GM12875 (cell line): ENCODE measurements around the gene VPS25.

Experiments used
- H3K4me3 ChIP-seq: one replicate; pipeline ENCODE4 v1.5.1; 2011; ENCODE audit warnings: low read depth, low read length, control low read depth
- TF ChIP-seq, protein P1 (sequence below): IDR thresholded peaks from 2 replicates; pipeline ENCODE4 v1.5.1; 2011; ENCODE audit warnings: low read depth, mild to moderate bottlenecking, control low read depth, inconsistent platforms, low read length, moderate library complexity, borderline replicate concordance; ENCODE audit not compliant: insufficient read depth

Gene VPS25

DNA sequence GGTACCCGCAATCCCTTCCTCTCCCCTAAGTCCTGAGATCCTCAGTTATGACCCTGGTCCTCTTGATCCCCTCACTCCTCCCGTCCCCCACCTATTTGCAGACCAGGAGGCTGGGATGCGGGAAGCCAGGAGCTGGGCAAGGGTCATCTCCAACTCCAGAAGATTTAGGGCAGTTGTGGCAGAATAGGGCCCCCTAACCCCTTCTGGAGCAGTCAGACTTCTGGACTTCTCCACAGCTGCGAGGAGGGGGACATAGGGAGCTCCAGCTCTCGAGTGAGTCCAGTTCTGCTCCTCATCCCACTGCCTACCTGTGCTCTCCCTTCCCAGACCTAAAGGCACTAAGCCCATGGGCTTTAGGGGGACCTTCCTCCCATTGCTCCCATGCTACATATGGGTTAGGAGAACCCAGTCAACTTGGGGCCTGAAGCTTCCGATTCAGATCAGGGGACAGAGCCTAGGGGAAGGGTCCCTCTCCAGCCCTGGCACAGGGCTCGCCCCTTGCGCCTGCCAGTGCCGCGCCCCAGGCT is 8.5 kb downstream of the VPS25 start:
- TF ChIP-seq, protein P1, sequence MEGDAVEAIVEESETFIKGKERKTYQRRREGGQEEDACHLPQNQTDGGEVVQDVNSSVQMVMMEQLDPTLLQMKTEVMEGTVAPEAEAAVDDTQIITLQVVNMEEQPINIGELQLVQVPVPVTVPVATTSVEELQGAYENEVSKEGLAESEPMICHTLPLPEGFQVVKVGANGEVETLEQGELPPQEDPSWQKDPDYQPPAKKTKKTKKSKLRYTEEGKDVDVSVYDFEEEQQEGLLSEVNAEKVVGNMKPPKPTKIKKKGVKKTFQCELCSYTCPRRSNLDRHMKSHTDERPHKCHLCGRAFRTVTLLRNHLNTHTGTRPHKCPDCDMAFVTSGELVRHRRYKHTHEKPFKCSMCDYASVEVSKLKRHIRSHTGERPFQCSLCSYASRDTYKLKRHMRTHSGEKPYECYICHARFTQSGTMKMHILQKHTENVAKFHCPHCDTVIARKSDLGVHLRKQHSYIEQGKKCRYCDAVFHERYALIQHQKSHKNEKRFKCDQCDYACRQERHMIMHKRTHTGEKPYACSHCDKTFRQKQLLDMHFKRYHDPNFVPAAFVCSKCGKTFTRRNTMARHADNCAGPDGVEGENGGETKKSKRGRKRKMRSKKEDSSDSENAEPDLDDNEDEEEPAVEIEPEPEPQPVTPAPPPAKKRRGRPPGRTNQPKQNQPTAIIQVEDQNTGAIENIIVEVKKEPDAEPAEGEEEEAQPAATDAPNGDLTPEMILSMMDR = no peak
- H3K4me3 ChIP-seq = no peak overlapping the region

DNA sequence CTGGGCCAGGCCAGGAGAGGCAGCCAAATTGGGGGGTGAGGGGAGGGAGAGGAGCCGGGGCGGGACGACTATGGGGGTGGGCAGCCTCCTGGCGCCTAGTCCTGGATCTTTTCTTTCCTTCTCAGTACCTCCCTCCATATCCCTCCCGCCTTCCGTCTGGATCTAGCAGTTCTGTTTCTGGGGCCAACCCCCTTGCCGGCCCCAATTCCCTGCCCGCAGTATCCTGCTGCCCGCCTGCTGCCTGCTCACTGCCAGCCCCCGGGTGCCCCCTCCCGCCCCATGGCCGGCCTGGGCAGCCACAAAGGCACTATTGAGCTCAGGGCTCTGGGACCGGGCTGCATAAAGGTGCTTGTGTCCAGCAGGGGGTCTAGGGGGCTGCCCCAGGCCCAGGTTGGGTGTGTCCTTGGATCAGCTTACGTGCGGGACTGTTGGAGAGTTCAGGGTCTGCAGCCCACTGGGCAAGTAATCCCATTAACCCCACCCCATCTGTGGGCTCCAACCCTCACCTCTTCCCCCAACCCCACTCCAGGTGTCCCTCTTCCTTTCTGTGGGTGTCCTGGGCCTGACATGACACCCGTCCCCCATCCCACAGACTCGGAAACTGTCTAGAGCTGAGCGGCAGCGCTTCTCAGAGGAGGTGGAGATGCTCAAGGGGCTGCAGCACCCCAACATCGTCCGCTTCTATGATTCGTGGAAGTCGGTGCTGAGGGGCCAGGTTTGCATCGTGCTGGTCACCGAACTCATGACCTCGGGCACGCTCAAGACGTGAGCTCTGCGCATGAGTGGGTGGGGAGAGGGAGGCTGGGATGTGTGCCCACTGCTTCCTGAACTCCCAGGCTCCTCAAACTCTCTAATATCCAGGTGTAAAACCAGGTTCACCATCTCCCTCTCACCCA is 9.2 kb downstream of the VPS25 start:
- H3K4me3 ChIP-seq = no peak overlapping the region
- TF ChIP-seq, protein P1 = no peak

DNA sequence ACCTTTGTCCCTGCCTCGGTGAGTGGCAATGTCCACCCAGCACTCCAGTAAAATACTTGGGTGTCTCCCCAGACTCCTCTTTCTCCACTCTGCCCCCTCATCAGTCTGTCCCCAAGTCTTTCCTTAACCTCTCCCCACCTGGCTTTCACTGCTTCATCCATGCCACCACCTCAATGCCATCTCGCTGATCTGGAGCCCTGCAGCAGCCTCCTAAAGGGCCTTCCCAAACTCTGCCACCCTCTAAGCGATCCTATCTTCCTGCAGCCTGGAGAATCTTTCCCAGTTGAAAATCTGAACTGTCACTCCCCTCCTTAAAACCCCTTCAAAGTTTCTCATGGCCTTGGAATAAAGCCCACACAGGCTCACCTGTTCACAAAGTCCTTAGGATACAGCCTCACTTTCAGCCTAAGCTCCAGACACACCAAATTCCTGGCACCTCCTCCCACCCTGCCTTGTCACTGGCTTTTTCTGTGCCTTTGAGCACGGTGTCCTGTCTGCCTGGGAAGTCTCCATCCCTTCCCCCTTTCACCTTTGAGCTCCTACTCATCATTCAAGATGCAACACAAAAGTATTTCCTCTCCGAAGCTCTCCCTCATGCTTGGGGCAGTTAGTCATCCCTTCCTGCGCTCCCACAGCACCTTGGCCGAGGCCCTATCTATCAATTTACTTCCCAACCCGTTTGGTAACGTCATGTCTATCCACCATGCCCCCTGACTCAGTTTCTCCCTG is 10.0 kb downstream of the VPS25 start:
- TF ChIP-seq, protein P1 = no peak
- no peak overlapping the region for H3K4me3 ChIP-seq

DNA sequence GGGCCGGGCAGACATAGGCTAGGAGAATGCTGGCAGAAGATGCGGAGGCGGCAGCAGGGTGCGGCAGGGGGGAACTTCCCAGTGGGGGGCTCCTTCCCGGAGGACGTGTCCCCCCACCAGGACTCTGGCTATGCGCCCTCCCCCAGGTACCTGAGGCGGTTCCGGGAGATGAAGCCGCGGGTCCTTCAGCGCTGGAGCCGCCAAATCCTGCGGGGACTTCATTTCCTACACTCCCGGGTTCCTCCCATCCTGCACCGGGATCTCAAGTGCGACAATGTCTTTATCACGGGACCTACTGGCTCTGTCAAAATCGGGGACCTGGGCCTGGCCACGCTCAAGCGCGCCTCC is 10.5 kb downstream of the VPS25 start:
- no peak overlapping the region for H3K4me3 ChIP-seq
- TF ChIP-seq, protein P1 = no peak

DNA sequence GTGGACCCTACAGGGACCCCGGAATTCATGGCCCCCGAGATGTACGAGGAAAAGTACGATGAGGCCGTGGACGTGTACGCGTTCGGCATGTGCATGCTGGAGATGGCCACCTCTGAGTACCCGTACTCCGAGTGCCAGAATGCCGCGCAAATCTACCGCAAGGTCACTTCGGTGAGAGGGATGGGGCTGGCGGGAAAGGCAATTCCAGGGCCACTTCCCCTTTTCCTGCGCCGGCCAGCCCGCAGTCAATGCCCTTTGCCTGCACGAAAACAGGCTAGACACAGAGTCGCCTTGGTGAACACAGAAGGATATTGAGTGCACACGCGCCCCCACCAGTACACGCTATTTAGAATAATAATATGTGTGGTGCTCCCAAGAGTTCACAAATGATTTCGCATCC is 11.2 kb downstream of the VPS25 start:
- no peak overlapping the region for H3K4me3 ChIP-seq
- TF ChIP-seq, protein P1 = no peak

DNA sequence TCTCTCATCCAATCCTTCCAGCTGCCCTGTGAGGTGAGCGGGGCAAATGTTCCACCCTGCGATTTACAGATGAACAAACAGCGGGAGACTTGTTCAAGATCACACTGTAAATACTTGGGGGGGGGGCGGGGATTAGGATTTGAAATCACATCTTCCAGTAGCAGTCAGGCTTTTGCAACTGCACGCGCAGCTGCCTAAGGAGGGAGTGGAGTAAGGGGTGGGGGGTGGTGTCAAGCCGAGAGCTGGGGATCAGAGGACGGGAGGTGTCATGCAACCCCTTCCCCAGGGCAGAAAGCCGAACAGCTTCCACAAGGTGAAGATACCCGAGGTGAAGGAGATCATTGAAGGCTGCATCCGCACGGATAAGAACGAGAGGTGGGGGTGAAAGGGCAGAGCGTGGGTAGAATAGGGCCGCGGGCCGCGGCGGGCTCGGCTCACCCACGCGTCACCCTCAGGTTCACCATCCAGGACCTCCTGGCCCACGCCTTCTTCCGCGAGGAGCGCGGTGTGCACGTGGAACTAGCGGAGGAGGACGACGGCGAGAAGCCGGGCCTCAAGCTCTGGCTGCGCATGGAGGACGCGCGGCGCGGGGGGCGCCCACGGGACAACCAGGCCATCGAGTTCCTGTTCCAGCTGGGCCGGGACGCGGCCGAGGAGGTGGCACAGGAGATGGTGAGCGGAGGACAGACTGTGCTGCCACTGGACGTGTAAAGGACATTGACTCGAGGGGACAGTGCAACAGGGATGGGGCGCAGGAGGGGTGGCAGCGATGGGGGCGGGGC is 11.8 kb downstream of the VPS25 start:
- TF ChIP-seq, protein P1 = no peak
- H3K4me3 ChIP-seq = no peak overlapping the region
